WTC11 (cell line): ENCODE measurements around the gene EEA1. TPM values are rescaled to one million over a fixed set of nuclear protein-coding genes. Genes with fewer than 3 reads are reported as not detected.

Experiments used
- ATAC-seq: fragments of 200-7000 bp; cut with Tn5 transposase; 2 replicates; pipeline ENCODE4 v1.10.0; 2021; ENCODE audit warnings: mild to moderate bottlenecking, moderate library complexity
- CTCF ChIA-PET: fragments of 300-600 bp; sonication (Branson Sonifier 250); formaldehyde crosslinking; loops from one replicate; lab custom pipeline; 2021; ENCODE audit warnings: antibody characterized with exemption; lab: Charles Lee
- POLR2A ChIA-PET: fragments of 350-600 bp; sonication (Branson Sonifier 250); formaldehyde crosslinking; loops from one replicate; lab custom pipeline; 2021; ENCODE audit warnings: antibody characterized with exemption; lab: Charles Lee
- DNase-seq: peaks from one replicate; pipeline ENCODE4 v3.0.0; 2021; ENCODE audit warnings: low spot score
- H3K27ac Mint-ChIP-seq: 2 replicates; pipeline ENCODE4 v1.8.0; 2021; ENCODE audit warnings: mixed read lengths
- H3K27me3 Mint-ChIP-seq: 2 replicates; pipeline ENCODE4 v1.8.0; 2021; ENCODE audit warnings: low read depth, mild to moderate bottlenecking, moderate library complexity, mixed read lengths
- H3K36me3 Mint-ChIP-seq: 2 replicates; pipeline ENCODE4 v1.8.0; 2021; ENCODE audit warnings: mixed read lengths
- H3K4me1 Mint-ChIP-seq: 2 replicates; pipeline ENCODE4 v1.8.0; 2022; ENCODE audit warnings: mixed read lengths
- H3K4me3 Mint-ChIP-seq: 2 replicates; pipeline ENCODE4 v1.8.0; 2021; ENCODE audit warnings: mild to moderate bottlenecking, moderate library complexity, mixed read lengths
- H3K9me3 Mint-ChIP-seq: 2 replicates; pipeline ENCODE4 v1.8.0; 2021; ENCODE audit warnings: mixed read lengths
- EMX1 ChIP-seq: fragments of 250-450 bp; sonication (Bioruptor Pico); IDR thresholded peaks from 2 replicates; pipeline ENCODE4 v1.8.0; 2021; ENCODE audit warnings: mild to moderate bottlenecking
- FOXP1 ChIP-seq: sonication (generic); formaldehyde crosslinking; IDR thresholded peaks from 2 replicates; pipeline ENCODE4 v1.8.0; 2022; ENCODE audit warnings: missing genetic modification reagents, mild to moderate bottlenecking, moderate library complexity, borderline replicate concordance
- HMGA2 ChIP-seq: fragments of 250-450 bp; sonication (Bioruptor Pico); IDR thresholded peaks from 2 replicates; pipeline ENCODE4 v1.4.0; 2021; ENCODE audit warnings: mild to moderate bottlenecking, moderate library complexity
- NFE2L1 ChIP-seq: sonication (generic); formaldehyde crosslinking; IDR thresholded peaks from 2 replicates; pipeline ENCODE4 v1.8.1; 2023; ENCODE audit warnings: missing genetic modification reagents
- OVOL2 ChIP-seq: fragments of 250-450 bp; sonication (Bioruptor Pico); IDR thresholded peaks from 2 replicates; pipeline ENCODE4 v1.9.0; 2021; ENCODE audit warnings: mild to moderate bottlenecking, borderline replicate concordance
- RELA ChIP-seq: sonication (generic); formaldehyde crosslinking; IDR thresholded peaks from 2 replicates; pipeline ENCODE4 v1.8.1; 2022; ENCODE audit warnings: missing genetic modification reagents, mild to moderate bottlenecking, borderline replicate concordance
- STAT6 ChIP-seq: sonication (generic); formaldehyde crosslinking; conservative IDR thresholded peaks from 2 replicates; pipeline ENCODE4 v1.8.1; 2023; ENCODE audit warnings: mild to moderate bottlenecking, low read depth, missing genetic modification reagents, moderate library complexity
- ZBTB21 ChIP-seq: sonication (generic); formaldehyde crosslinking; IDR thresholded peaks from 2 replicates; pipeline ENCODE4 v1.8.1; 2023; ENCODE audit warnings: mild to moderate bottlenecking, missing genetic modification reagents, borderline replicate concordance
- ZNF121 ChIP-seq: sonication (generic); formaldehyde crosslinking; IDR thresholded peaks from 2 replicates; pipeline ENCODE4 v1.8.0; 2023; ENCODE audit warnings: missing genetic modification reagents
- ZNF263 ChIP-seq: sonication (generic); formaldehyde crosslinking; IDR thresholded peaks from 2 replicates; pipeline ENCODE4 v1.8.1; 2022; ENCODE audit warnings: low read depth, mild to moderate bottlenecking, moderate library complexity, missing genetic modification reagents
- ZNF396 ChIP-seq: fragments of 250-450 bp; sonication (Bioruptor Pico); IDR thresholded peaks from 2 replicates; pipeline ENCODE4 v1.8.0; 2021; ENCODE audit warnings: mild to moderate bottlenecking, moderate library complexity, borderline replicate concordance
- ZNF671 ChIP-seq: fragments of 250-450 bp; sonication (Bioruptor Pico); IDR thresholded peaks from 2 replicates; pipeline ENCODE4 v1.8.0; 2021; ENCODE audit warnings: mild to moderate bottlenecking
- total RNA-seq: library from RNA; stranded (reverse); gene quantifications from 3 replicates; pipeline ENCODE4 v1.2.3, GENCODE V29; 2021
- TF ChIP-seq, protein P1 (sequence below): sonication (generic); formaldehyde crosslinking; IDR thresholded peaks from 2 replicates; pipeline ENCODE4 v1.8.1; 2022; ENCODE audit warnings: low read depth, mild to moderate bottlenecking, moderate library complexity, missing genetic modification reagents, borderline replicate concordance
- TF ChIP-seq, protein P2 (sequence below): fragments of 250-450 bp; sonication (Bioruptor Pico); IDR thresholded peaks from 2 replicates; pipeline ENCODE4 v2.1.2; 2022; ENCODE audit warnings: mild to moderate bottlenecking, moderate library complexity
- TF ChIP-seq, protein P3 (sequence below): sonication (generic); formaldehyde crosslinking; IDR thresholded peaks from 2 replicates; pipeline ENCODE4 v1.8.1; 2022; ENCODE audit warnings: mild to moderate bottlenecking, moderate library complexity, missing genetic modification reagents
- TF ChIP-seq, protein P4 (sequence below): sonication (generic); formaldehyde crosslinking; IDR thresholded peaks from 2 replicates; pipeline ENCODE4 v1.8.0; 2023; ENCODE audit warnings: missing genetic modification reagents, mild to moderate bottlenecking, borderline replicate concordance
- TF ChIP-seq, protein P5 (sequence below): fragments of 250-450 bp; sonication (Bioruptor Pico); conservative IDR thresholded peaks from 2 replicates; pipeline ENCODE4 v1.9.0; 2021; ENCODE audit warnings: mild to moderate bottlenecking
- TF ChIP-seq, protein P6 (sequence below): sonication (generic); formaldehyde crosslinking; IDR thresholded peaks from 2 replicates; pipeline ENCODE4 v1.8.1; 2023; ENCODE audit warnings: mild to moderate bottlenecking, missing genetic modification reagents, borderline replicate concordance

EEA1 gene
- total RNA-seq, 1 experiment from 2014 or later = 20.3 TPM

GRCh38 chr12:92771001-92771400, 158.1 kb downstream of the EEA1 start (continued):
- TF ChIP-seq STAT6 (CRISPR knock-in tag) = no peak

- ChIA-PET POLR2A (no interaction called here), CTCF (interaction anchor here (0.6 kb wide), 1 partner anchor 52 kb away, joined by 3 read pairs; no protein-coding TSS in a partner anchor)
- H3K4me3 Mint-ChIP-seq = no peak overlapping the region
- ATAC-seq (no peak), DNase-seq (no peak)
- peaks cover 7% of the 10 kb centered on the region; the same call in 1 of the 2 replicates for H3K4me1 Mint-ChIP-seq
- H3K27me3 Mint-ChIP-seq = no peaks in the 10 kb centered on the region
- TF ChIP-seq, protein P1, sequence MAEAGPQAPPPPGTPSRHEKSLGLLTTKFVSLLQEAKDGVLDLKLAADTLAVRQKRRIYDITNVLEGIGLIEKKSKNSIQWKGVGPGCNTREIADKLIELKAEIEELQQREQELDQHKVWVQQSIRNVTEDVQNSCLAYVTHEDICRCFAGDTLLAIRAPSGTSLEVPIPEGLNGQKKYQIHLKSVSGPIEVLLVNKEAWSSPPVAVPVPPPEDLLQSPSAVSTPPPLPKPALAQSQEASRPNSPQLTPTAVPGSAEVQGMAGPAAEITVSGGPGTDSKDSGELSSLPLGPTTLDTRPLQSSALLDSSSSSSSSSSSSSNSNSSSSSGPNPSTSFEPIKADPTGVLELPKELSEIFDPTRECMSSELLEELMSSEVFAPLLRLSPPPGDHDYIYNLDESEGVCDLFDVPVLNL (CRISPR knock-in tag) = no peak
- TF ChIP-seq, protein P2, sequence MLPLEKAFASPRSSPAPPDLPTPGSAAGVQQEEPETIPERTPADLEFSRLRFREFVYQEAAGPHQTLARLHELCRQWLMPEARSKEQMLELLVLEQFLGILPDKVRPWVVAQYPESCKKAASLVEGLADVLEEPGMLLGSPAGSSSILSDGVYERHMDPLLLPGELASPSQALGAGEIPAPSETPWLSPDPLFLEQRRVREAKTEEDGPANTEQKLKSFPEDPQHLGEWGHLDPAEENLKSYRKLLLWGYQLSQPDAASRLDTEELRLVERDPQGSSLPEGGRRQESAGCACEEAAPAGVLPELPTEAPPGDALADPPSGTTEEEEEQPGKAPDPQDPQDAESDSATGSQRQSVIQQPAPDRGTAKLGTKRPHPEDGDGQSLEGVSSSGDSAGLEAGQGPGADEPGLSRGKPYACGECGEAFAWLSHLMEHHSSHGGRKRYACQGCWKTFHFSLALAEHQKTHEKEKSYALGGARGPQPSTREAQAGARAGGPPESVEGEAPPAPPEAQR (CRISPR knock-in tag) = no peak
- no peak for TF ChIP-seq EMX1 (CRISPR knock-in tag)
- TF ChIP-seq ZBTB21 (CRISPR knock-in tag) = no peak
- TF ChIP-seq HMGA2 = no peak
- TF ChIP-seq ZNF396 (CRISPR knock-in tag) = no peak
- TF ChIP-seq, protein P3, sequence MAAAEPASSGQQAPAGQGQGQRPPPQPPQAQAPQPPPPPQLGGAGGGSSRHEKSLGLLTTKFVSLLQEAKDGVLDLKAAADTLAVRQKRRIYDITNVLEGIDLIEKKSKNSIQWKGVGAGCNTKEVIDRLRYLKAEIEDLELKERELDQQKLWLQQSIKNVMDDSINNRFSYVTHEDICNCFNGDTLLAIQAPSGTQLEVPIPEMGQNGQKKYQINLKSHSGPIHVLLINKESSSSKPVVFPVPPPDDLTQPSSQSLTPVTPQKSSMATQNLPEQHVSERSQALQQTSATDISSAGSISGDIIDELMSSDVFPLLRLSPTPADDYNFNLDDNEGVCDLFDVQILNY (CRISPR knock-in tag) = no peak
- TF ChIP-seq, protein P4, sequence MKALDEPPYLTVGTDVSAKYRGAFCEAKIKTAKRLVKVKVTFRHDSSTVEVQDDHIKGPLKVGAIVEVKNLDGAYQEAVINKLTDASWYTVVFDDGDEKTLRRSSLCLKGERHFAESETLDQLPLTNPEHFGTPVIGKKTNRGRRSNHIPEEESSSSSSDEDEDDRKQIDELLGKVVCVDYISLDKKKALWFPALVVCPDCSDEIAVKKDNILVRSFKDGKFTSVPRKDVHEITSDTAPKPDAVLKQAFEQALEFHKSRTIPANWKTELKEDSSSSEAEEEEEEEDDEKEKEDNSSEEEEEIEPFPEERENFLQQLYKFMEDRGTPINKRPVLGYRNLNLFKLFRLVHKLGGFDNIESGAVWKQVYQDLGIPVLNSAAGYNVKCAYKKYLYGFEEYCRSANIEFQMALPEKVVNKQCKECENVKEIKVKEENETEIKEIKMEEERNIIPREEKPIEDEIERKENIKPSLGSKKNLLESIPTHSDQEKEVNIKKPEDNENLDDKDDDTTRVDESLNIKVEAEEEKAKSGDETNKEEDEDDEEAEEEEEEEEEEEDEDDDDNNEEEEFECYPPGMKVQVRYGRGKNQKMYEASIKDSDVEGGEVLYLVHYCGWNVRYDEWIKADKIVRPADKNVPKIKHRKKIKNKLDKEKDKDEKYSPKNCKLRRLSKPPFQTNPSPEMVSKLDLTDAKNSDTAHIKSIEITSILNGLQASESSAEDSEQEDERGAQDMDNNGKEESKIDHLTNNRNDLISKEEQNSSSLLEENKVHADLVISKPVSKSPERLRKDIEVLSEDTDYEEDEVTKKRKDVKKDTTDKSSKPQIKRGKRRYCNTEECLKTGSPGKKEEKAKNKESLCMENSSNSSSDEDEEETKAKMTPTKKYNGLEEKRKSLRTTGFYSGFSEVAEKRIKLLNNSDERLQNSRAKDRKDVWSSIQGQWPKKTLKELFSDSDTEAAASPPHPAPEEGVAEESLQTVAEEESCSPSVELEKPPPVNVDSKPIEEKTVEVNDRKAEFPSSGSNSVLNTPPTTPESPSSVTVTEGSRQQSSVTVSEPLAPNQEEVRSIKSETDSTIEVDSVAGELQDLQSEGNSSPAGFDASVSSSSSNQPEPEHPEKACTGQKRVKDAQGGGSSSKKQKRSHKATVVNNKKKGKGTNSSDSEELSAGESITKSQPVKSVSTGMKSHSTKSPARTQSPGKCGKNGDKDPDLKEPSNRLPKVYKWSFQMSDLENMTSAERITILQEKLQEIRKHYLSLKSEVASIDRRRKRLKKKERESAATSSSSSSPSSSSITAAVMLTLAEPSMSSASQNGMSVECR (CRISPR knock-in tag) = no peak
- no peak for TF ChIP-seq NFE2L1
- no peak for TF ChIP-seq RELA
- TF ChIP-seq ZNF121 (CRISPR knock-in tag) = no peak
- TF ChIP-seq, protein P5, sequence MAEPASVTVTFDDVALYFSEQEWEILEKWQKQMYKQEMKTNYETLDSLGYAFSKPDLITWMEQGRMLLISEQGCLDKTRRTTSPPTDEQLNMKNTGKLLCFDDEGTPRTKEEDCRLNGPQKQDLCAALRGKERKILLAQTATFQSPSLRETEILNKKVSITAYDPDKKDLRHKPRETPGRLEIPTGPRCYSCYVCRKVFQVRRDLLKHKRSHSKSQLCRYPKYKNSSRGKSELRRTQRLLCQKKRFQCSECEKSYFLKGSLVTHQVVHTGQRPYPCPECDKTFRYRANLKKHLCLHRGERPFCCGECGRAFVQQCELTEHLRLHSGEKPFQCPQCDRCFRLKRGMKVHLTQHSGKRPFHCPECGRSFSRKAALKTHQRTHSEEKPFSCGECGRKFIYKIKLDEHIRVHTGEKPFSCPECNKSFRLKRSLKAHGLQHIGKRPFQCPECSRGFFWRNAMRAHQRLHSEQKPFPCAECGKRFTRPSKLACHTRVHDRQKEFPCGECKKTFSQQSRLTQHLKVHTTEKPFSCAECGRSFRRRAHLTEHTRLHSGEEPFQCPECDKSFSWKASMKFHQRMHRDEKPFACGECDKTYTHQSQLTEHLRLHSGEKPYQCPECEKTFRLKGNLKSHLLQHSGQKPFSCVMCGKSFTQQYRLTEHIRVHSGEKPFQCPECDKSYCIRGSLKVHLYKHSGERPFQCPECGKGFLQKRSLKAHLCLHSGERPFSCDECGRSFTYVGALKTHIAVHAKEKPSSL (CRISPR knock-in tag) = no peak
- TF ChIP-seq, protein P6, sequence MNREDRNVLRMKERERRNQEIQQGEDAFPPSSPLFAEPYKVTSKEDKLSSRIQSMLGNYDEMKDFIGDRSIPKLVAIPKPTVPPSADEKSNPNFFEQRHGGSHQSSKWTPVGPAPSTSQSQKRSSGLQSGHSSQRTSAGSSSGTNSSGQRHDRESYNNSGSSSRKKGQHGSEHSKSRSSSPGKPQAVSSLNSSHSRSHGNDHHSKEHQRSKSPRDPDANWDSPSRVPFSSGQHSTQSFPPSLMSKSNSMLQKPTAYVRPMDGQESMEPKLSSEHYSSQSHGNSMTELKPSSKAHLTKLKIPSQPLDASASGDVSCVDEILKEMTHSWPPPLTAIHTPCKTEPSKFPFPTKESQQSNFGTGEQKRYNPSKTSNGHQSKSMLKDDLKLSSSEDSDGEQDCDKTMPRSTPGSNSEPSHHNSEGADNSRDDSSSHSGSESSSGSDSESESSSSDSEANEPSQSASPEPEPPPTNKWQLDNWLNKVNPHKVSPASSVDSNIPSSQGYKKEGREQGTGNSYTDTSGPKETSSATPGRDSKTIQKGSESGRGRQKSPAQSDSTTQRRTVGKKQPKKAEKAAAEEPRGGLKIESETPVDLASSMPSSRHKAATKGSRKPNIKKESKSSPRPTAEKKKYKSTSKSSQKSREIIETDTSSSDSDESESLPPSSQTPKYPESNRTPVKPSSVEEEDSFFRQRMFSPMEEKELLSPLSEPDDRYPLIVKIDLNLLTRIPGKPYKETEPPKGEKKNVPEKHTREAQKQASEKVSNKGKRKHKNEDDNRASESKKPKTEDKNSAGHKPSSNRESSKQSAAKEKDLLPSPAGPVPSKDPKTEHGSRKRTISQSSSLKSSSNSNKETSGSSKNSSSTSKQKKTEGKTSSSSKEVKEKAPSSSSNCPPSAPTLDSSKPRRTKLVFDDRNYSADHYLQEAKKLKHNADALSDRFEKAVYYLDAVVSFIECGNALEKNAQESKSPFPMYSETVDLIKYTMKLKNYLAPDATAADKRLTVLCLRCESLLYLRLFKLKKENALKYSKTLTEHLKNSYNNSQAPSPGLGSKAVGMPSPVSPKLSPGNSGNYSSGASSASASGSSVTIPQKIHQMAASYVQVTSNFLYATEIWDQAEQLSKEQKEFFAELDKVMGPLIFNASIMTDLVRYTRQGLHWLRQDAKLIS (CRISPR knock-in tag) = no peak
- TF ChIP-seq ZNF671 (CRISPR knock-in tag) = no peak
- TF ChIP-seq ZNF263 = no peak
- TF ChIP-seq OVOL2 (CRISPR knock-in tag) = no peak
- no peak for TF ChIP-seq FOXP1 (CRISPR knock-in tag)
- no peak overlapping the region for H3K27ac Mint-ChIP-seq
- no peaks in the 10 kb centered on the region for H3K36me3 Mint-ChIP-seq
- no peaks in the 10 kb centered on the region for H3K9me3 Mint-ChIP-seq
Observed at GRCh38 chr12:92769124-92769901, 159.8 kb downstream of the EEA1 start.
